ENCODE results near the gene AP1S1.
"Not testable (repeated sequence)": the region's sequence is repeated elsewhere in the genome, so short reads cannot be mapped to it uniquely, and the experiment has no call there.

Gene AP1S1

DNA sequence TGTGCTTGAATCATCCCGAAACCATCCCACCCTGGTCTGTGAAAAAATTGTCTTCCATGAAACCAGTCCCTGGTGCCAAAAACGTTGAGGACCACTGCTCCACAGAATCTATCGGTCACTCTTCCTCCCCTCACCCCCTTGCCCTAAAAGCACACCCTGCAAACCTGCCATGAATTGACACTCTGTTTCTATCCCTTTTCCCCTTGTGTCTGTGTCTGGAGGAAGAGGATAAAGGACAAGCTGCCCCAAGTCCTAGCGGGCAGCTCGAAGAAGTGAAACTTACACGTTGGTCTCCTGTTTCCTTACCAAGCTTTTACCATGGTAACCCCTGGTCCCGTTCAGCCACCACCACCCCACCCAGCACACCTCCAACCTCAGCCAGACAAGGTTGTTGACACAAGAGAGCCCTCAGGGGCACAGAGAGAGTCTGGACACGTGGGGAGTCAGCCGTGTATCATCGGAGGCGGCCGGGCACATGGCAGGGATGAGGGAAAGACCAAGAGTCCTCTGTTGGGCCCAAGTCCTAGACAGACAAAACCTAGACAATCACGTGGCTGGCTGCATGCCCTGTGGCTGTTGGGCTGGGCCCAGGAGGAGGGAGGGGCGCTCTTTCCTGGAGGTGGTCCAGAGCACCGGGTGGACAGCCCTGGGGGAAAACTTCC, 28.2 kb upstream of the AP1S1 start:
- DNase-seq (ENCODE audit: low spot score) = peak; percentile 88

DNA sequence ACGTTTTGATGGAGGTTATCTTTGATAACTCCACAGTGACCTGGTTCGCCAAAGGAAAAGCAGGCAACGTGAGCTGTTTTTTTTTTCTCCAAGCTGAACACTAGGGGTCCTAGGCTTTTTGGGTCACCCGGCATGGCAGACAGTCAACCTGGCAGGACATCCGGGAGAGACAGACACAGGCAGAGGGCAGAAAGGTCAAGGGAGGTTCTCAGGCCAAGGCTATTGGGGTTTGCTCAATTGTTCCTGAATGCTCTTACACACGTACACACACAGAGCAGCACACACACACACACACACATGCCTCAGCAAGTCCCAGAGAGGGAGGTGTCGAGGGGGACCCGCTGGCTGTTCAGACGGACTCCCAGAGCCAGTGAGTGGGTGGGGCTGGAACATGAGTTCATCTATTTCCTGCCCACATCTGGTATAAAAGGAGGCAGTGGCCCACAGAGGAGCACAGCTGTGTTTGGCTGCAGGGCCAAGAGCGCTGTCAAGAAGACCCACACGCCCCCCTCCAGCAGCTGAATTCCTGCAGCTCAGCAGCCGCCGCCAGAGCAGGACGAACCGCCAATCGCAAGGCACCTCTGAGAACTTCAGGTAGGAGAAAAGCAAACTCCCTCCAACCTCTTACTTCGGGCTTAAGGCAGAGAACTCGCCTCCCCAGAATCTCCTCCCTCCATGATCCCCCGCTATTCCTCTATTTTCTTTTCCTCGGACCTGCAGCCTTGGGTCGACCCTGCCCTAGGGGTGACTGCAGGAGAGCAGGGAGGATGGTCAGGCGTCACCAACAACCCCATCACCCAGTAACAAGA, 27.4 kb upstream of the AP1S1 start, which contains the start of gene SERPINE1:
SERPINE1 (plus strand) TSS at position 454 of the 809 bp plus-strand sequence. CDS start 1,290 bp downstream, outside the sequence.
- DNase-seq (ENCODE audit: low spot score) = peak; percentile 100

DNA sequence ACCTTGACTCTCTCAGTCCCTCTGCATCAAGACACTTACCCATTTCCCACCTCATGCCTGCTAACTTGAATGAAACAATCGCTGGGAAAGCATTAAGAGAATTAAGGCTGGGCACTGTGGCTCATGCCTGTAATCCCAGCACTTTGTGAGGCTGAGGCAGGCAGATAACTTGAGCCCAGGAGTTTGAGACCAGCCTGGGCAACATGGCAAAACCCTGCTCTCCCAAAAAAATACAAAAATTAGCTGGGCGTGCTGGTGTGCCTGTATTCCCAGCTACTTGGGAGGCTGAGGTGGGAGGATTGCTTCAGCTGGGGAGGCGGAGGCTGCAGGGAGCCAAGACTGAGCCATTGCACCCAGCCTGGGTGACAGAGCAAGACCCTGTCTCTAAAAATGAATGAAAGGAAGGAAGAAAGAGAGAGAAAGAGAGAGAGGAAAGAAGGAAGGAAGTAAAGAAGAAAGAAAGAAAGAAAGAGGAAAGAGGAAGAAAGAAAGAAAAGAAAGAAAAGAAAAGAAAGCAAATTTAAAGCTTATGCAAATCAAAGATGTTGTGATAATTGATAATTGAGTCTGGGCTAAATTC, 26.7 kb upstream of the AP1S1 start:
- no peak for DNase-seq (ENCODE audit: low spot score)

DNA sequence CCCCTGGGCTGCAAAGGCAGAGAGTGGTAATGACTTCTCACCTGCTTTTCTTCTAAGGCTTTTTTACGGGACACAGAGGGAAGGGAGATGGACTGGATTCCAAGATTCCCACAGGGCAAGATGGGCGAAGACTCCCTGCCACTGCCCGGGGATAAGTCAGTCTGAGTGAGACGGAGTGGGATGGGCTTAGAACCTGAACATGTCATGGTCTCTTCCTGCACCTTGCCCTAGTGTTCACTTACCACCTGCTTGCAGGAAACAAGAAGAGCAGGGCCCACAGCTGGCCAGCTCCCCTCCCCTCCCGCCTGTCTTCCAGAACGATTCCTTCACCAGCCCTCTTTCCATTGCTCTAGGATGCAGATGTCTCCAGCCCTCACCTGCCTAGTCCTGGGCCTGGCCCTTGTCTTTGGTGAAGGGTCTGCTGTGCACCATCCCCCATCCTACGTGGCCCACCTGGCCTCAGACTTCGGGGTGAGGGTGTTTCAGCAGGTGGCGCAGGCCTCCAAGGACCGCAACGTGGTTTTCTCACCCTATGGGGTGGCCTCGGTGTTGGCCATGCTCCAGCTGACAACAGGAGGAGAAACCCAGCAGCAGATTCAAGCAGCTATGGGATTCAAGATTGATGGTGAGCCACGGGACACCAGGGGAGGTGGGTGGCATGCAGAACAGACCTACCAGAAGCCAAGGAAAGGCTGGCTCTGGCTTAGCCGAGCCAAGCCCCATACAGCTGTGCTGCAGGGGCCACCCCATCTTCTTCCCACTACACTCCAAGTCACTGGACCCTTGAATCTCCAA, 26.0 kb upstream of the AP1S1 start:
- no peak for DNase-seq (ENCODE audit: low spot score)

DNA sequence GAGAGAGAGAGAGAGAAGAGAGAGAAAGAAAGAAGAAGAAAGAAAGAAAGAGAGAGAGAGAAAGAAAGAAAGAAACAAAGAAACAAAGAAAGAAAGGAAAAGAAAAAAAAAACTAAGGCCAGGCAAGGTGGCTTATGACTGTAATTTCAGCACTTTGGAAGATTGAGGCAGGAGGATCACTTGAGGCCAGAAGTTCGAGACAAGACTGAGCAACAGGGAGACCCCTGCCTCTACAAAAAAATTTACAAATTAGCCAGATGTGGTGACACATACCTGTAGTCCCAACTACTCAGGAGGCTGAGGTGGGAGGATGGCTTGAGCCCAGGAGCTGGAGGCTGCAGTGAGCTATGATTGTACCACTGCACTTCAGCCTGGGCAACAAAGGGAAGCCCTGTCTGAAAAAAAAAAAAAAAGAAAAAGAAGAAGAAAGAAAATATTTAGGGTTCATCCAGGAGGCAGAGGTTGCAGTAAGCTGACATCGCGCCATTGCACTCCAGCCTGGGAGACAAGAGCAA, 24.6 kb upstream of the AP1S1 start:
- DNase-seq (ENCODE audit: low spot score) = no peak

DNA sequence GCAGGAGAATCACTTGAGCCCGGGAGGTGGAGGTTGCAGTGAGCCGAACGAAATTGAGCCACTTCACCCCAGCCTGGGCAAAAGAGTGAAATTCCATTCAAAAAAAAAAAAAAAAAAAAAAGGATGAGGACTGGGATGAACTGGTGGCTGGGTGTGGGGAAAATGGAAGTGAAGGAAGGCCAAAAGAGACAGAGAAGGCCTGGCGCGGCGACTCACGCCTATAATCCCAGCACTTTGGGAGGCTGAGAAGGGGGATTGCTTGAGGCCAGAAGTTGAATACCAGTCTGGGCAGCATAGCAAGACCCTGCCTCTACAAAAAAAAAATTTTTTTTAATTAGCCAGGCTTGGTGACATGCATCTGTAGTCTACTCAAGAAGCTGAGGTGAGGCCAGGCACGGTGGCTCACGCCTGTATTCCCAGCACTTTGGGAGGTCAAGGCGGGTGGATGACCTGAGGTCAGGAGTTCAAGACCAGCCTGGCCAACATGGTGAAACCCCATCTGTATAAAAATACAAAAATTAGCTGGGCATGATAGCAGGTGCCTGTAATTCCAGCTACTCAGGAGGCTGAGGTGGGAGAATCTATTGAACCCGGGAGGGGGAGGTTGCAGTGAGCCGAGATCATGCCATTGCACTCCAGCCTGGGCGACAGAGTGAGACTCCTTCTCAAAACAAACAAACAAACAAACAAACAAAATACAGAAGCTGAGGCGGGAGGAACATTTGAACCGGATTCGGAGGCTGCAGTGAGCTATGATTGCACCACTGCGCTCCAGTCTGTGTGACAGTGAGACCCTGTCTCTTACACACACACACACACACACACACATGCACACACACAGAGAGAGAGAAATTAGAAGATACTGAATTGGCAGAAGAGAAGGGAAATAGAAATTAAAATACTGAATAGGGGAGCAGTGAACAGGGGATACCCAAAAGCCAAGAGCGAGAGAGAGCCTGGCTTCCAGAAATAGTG, 21.4 kb upstream of the AP1S1 start:
- not testable (repeated sequence) for DNase-seq (ENCODE audit: low spot score)

DNA sequence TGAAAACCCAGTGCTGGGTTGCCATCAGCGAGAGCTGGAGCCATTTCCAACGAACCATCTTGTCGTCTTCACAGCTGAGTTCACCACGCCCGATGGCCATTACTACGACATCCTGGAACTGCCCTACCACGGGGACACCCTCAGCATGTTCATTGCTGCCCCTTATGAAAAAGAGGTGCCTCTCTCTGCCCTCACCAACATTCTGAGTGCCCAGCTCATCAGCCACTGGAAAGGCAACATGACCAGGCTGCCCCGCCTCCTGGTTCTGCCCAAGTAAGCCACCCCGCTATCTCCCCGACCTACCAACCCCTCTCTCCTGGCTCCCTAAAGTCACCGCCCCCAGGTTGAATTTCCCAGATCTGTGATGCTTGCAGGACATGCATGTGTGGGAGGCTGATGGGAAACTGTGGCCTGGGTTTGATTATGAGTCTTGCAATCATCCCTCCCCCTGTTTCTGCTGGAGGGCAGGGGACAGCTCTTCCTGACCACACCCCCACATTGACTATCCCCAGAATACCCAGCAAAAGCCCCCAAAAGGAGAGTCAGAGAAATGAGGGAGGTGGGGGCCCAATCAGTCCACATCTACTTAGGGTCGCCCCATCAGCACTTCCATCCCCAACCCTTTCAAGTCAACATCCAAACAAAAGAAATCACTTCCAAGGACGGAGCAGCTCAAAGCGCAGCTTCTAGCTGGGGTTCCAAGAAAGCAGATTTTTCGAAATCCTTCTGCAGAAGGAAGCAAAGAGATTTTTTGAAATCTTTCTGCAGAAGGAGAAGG, 20.5 kb upstream of the AP1S1 start:
- no peak for DNase-seq (ENCODE audit: low spot score)

DNA sequence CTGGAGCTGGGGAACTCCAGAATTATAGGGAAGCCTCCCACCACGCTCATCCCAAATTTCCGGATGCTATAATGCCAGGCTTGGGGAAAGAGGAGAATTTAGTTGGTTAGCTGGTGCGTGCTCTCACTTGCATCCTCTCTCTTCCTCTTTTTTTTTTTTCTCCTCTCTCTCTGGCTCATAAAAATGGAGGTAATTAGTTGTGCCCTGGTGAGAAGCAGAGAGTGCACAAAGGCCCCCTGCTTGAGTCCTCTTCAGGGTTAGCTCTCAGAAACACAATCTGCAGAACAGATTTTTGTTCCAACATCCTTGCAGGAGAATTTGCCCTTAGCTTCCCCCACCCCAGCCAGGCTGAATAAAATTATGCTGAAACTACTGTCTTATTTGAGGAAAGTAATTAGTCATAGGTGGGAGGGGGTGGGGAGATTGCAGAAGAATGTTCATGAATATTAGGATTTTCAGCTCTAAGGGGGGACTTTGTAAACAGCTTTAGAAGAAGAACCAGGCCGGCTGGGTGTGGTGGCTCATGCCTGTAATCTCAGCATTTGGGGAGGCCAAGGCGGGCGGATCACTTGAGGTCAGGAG, 19.8 kb upstream of the AP1S1 start:
- DNase-seq (ENCODE audit: low spot score) = no peak

DNA sequence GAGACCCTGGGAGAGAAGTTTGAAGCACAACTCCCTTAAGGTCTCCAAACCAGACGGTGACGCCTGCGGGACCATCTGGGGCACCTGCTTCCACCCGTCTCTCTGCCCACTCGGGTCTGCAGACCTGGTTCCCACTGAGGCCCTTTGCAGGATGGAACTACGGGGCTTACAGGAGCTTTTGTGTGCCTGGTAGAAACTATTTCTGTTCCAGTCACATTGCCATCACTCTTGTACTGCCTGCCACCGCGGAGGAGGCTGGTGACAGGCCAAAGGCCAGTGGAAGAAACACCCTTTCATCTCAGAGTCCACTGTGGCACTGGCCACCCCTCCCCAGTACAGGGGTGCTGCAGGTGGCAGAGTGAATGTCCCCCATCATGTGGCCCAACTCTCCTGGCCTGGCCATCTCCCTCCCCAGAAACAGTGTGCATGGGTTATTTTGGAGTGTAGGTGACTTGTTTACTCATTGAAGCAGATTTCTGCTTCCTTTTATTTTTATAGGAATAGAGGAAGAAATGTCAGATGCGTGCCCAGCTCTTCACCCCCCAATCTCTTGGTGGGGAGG, 16.5 kb upstream of the AP1S1 start:
- DNase-seq (ENCODE audit: low spot score) = peak; percentile 58

DNA sequence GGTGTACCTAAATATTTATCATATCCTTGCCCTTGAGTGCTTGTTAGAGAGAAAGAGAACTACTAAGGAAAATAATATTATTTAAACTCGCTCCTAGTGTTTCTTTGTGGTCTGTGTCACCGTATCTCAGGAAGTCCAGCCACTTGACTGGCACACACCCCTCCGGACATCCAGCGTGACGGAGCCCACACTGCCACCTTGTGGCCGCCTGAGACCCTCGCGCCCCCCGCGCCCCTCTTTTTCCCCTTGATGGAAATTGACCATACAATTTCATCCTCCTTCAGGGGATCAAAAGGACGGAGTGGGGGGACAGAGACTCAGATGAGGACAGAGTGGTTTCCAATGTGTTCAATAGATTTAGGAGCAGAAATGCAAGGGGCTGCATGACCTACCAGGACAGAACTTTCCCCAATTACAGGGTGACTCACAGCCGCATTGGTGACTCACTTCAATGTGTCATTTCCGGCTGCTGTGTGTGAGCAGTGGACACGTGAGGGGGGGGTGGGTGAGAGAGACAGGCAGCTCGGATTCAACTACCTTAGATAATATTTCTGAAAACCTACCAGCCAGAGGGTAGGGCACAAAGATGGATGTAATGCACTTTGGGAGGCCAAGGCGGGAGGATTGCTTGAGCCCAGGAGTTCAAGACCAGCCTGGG, 15.9 kb upstream of the AP1S1 start:
- peak; percentile 100 for DNase-seq (ENCODE audit: low spot score)

DNA sequence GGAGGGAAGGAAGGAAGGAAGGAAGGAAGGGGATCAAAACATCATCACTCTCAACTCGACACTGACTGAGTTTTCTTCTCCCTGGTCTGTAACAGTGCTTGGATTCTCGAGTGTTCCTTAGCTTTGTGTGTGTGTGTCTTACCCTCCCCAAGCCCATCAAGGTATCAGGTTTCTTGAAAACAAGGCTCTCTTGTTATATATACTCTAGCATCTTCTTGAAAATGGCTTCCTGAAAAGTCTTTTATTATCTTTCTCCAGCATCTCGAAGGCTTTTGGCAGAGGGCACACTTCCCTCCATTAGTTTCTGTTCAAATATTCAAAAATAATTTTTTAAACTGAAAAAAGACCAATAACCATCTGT, 14.0 kb upstream of the AP1S1 start:
- DNase-seq (ENCODE audit: low spot score) = peak; percentile 82

DNA sequence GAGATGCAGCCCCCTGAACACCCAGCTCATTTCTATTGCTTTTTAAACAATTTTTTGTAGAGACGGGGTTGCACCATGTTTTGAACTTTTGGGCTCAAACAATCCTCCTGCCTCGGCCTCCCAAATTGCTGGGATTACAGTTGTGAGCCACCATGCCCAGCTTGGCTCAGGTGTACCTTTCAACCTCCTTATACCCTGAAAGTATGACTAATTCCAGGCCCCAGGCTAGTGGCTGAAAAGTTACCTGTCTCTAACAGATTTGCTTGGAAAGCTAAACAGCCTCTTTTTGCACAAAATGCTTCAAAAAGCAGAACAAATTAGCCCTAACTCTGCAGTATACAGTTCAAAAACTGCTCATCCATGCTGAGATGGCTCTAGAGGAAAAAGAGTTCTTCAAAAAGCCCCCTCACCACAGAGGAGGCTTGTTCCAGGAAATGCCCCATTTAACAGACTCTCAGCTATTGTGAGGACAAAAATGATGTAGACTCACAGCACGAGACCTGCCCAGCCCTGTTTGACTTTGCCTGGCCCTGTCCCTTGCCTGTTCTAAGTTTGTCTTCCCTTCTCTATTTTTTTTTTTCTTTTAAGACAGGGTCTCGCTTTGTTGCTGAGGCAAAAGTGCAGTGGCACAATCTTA, 13.4 kb upstream of the AP1S1 start:
- no peak for DNase-seq (ENCODE audit: low spot score)

DNA sequence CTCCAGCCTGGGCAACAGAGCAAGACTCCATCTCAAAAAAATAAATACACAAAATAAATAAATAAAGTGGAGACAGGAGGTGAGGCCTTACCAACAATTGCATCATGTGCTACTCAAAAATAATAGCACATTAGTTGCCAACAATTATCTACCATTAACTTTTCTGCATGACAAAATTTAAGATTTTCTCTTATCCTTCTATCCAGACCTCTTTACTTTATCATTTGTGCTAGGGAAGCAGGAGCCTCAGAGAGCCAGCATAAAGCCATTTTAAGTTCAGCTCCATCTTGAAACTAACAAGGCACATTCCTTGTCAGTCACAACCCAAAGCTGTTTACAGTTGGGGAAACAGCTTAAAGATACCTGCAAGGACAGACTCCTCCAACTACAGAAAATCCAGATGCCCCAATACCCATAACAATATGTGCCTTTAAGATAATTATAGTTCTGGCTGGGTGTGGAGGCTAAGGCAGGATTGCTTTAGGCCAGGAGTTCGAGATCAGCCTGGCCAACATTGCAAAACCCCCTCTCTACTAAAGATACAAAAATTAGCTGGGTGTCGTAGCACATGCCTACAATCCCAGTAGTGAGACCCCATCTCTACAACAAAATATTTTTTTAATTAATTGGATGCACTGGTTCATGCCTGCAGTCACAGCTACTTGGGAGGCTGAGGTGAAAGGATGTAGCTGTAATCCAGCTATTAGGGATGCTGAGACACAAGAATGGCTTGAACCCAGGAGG, 2.2 kb upstream of the AP1S1 start:
- no peak for DNase-seq (ENCODE audit: low spot score)

DNA sequence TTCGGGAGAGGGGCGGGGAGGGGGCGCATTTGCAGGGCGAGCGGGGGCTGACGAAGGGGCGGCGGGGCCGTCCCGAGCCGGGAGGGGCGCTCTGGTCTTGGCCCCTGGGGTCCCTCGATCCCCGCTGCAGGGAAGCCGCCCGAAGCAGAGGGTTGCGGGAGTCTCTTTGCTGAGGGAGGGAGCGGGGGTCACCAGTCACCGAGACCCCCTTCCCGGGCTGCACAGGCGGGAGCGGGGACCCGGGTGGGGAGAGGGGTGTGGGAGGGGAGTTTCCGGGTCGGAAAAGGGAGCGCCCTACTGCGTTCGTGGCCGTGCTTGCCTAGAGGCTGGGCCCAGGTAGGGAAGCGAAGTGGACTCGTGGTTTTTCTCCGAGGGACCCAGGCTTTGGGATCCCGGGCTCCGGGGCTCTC, 422 bp downstream of the AP1S1 start:
- DNase-seq (ENCODE audit: low spot score) = no peak

DNA sequence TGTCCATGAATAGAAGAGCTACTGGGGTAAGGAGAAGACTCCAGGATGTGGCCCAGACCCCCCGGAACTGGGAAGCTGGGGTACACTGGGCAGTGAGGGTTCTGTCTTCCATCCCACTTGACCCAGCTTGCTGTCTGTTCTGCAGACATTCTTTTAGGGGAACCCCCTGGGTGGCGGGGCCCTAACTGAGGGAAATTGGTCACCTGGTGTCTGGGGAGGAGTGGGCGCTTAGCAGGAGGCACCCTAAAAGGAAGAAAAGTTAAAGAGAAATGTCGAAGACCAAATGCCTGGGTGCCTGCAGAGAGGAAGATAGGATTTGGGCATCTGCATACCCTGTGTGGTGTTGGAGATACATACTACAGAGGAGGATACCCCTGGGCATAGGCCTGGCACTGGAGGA, 1.0 kb downstream of the AP1S1 start:
- no peak for DNase-seq (ENCODE audit: low spot score)

DNA sequence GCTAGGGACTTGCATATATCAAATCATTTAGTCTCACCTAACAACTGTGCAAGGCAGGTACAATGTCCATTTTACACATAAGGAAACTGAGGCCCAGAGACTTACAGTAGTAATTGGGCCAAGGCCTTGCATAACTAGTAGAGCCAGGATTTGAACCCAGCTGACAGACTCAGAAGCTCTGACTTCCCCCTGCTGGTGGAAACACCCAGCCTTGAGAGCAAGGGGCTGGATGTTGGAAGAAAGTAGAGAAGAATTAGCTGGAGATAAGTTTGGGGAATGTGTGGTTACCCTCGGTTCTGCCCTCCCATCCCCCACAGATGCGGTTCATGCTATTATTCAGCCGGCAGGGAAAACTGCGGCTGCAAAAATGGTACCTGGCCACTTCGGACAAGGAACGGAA, 2.0 kb downstream of the AP1S1 start:
- no peak for DNase-seq (ENCODE audit: low spot score)

DNA sequence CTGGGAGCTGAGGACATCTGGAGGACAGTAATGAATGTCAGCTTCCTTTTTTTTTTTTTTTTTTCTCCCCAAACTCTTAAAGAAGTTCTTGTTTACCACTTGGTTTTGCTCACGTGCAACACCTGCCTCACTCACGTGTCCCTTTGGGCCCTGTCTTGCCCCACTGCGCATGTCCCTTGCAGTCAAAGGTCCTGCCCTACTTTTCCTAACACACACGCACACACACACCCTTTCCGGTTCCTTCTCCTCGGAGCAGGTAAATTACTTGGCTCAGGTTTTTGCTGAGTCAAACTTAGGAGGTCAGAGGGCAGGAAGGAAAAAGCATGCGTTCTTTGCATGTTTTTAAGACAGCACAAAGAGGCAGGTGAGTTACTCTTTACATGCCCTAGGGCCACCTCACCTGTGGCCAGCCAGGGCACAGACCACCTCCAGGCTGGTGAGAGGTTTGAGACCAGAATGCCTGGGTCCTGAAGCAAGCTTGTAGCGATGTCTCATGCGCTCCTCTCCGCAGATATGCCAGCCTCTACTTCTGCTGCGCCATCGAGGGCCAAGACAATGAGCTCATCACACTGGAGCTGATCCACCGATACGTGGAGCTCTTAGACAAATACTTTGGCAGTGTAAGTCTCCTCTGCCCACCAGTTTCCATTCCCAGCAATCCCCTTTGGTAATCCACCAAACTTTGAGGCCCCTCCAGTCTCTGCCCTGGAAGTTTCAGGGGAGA, 2.8 kb downstream of the AP1S1 start:
- no peak for DNase-seq (ENCODE audit: low spot score)
